PC-9 (cell line): ENCODE data around the gene TNIK. TPM values are rescaled to one million over a fixed set of nuclear protein-coding genes. Genes with fewer than 3 reads are reported as not detected.

Source experiments
- BruUV-seq: library from RNA; stranded (reverse); fragments of 400-500 nt; replicated peaks from 2 replicates; lab custom pipeline; 2021; lab: Mats Ljungman, UMichigan
- CTCF ChIA-PET: fragments of 300-600 bp; sonication (Branson Sonifier 250); formaldehyde crosslinking; loops from one replicate; lab custom pipeline; 2022; ENCODE audit warnings: antibody characterized with exemption; lab: Charles Lee
- POLR2A ChIA-PET: fragments of 300-600 bp; sonication (Branson Sonifier 250); formaldehyde crosslinking; loops from one replicate; lab custom pipeline; 2022; ENCODE audit warnings: antibody characterized with exemption; ENCODE audit not compliant: unreplicated experiment; lab: Charles Lee
- DNase-seq, 2 experiments: peaks; one replicate each; pipeline versions ENCODE4 v3.0.0 to v3.0.0-alpha.2; 2015 to 2022; ENCODE audit warnings: mixed read lengths in 1 of 2
- H2AFZ ChIP-seq: fragments of 200-600 bp; sonication (generic); 2 replicates; pipeline ENCODE4 v1.8.1; 2017; ENCODE audit warnings: antibody characterized with exemption
- H3F3A ChIP-seq: fragments of 200-600 bp; sonication (generic); 2 replicates; pipeline ENCODE4 v1.8.1; 2017; ENCODE audit warnings: antibody characterized with exemption, mild to moderate bottlenecking, low read depth; ENCODE audit not compliant: insufficient read depth
- H3K27ac ChIP-seq: fragments of 200-600 bp; sonication (generic); 2 replicates; pipeline ENCODE4 v1.6.1; 2016; ENCODE audit warnings: mixed run types
- H3K27me3 ChIP-seq: fragments of 200-600 bp; sonication (generic); 2 replicates; pipeline ENCODE4 v1.6.1; 2016; ENCODE audit warnings: low read depth, mixed run types; ENCODE audit not compliant: insufficient read depth
- H3K36me3 ChIP-seq: fragments of 200-600 bp; sonication (generic); 2 replicates; pipeline ENCODE4 v1.6.1; 2016; ENCODE audit warnings: low read depth, mixed run types
- H3K4me1 ChIP-seq: fragments of 200-600 bp; sonication (generic); replicated peaks from 2 replicates; pipeline ENCODE4 v1.6.1; 2016; ENCODE audit warnings: mixed run types; ENCODE audit not compliant: insufficient read depth
- H3K4me2 ChIP-seq: fragments of 200-600 bp; sonication (generic); 2 replicates; pipeline ENCODE4 v1.6.1; 2017; ENCODE audit warnings: mixed run types
- H3K4me3 ChIP-seq: fragments of 200-600 bp; sonication (generic); 2 replicates; pipeline ENCODE4 v1.6.1; 2016; ENCODE audit warnings: mixed run types
- H3K79me2 ChIP-seq: fragments of 200-600 bp; sonication (generic); 2 replicates; pipeline ENCODE4 v1.6.1; 2017; ENCODE audit warnings: low read depth, mixed run types
- H3K9me2 ChIP-seq: fragments of 200-600 bp; sonication (generic); 2 replicates; pipeline ENCODE4 v1.8.1; 2017; ENCODE audit warnings: mild to moderate bottlenecking; ENCODE audit not compliant: insufficient read depth
- H3K9me3 ChIP-seq: fragments of 200-600 bp; sonication (generic); 2 replicates; pipeline ENCODE4 v1.8.1; 2016; ENCODE audit warnings: low read depth; ENCODE audit not compliant: insufficient read depth
- H4K20me1 ChIP-seq: fragments of 200-600 bp; sonication (generic); 2 replicates; pipeline ENCODE4 v1.8.1; 2017; ENCODE audit not compliant: insufficient read depth
- EZH2 ChIP-seq: fragments of 200-600 bp; sonication (generic); IDR thresholded peaks from 2 replicates; pipeline ENCODE4 v1.8.0; 2017; ENCODE audit warnings: antibody characterized with exemption, low read depth
- intact Hi-C: fragments of 100-400 bp; cut with micrococcal nuclease; formaldehyde crosslinking; loops from one replicate; pipeline ENCODE4 v1.10.0; 2022; ENCODE audit not compliant: unreplicated experiment
- total RNA-seq: library from RNA; stranded (reverse); gene quantifications from 2 replicates; pipeline ENCODE4 v1.2.3, GENCODE V29; 2021
- TF ChIP-seq, protein P1 (sequence below): fragments of 200-600 bp; sonication (generic); conservative IDR thresholded peaks from 2 replicates; pipeline ENCODE4 v1.6.1; 2017; ENCODE audit warnings: mixed run types, antibody characterized with exemption, mild to moderate bottlenecking, moderate library complexity

Gene TNIK
- total RNA-seq, 1 experiment from 2014 or later, result 30.7 TPM

DNA sequence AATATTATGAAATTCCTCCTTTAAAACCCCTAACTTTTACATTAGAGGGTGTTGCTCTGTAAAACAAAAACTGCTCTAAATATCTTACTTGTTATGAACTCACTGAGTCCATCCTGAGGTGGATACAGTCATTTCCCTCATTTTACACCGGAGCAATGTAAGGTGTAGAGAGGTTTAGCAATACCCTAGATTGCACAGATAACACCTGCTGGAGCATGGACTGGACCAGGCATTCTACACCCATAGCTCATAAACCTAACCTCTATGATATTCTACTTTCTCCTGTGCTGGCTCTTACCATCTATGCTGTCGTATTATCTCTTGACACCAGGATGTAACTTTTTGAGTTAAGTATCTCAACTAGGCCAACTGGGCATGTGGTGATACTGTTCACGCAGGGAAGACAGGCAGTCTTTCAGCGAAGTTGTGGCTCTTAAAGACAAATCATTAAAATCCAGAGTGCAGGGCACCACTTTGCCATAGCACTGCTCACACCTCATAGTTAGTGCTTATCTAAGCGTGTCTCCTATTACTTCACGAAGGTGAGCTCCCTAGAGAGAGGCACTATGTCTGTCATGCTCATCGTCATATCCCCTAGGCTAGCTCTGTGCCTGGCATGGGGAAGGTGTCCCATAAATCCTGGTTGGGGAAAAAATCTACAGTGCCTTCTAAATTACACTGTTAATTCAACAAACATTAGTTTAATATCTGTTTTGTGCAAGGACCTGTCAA is 333.6 kb downstream of the TNIK start:
- Histone ChIP-seq H3K27me3 (no peaks in the 10 kb centered on the region), H3K36me3 (peaks cover 29% of the 10 kb centered on the region), H3K79me2 (no peaks in the 10 kb centered on the region), H3K9me3 (no peaks in the 10 kb centered on the region), H3F3A (no peaks in the 10 kb centered on the region), H3K9me2 (no peaks in the 10 kb centered on the region), H3K27ac (no peak overlapping the region), H2AFZ (no peak overlapping the region), H3K4me1 (no peaks in the 10 kb centered on the region), H3K4me2 (no peak overlapping the region), H4K20me1 (no peaks in the 10 kb centered on the region), H3K4me3 (no peak overlapping the region)
- TF ChIP-seq, protein P1, sequence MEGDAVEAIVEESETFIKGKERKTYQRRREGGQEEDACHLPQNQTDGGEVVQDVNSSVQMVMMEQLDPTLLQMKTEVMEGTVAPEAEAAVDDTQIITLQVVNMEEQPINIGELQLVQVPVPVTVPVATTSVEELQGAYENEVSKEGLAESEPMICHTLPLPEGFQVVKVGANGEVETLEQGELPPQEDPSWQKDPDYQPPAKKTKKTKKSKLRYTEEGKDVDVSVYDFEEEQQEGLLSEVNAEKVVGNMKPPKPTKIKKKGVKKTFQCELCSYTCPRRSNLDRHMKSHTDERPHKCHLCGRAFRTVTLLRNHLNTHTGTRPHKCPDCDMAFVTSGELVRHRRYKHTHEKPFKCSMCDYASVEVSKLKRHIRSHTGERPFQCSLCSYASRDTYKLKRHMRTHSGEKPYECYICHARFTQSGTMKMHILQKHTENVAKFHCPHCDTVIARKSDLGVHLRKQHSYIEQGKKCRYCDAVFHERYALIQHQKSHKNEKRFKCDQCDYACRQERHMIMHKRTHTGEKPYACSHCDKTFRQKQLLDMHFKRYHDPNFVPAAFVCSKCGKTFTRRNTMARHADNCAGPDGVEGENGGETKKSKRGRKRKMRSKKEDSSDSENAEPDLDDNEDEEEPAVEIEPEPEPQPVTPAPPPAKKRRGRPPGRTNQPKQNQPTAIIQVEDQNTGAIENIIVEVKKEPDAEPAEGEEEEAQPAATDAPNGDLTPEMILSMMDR, result no peak
- no peak for TF ChIP-seq EZH2
- intact Hi-C loops, result no loop called here
- no TSS peak for BruUV-seq
- DNase-seq, result no peak
- POLR2A ChIA-PET, result no interaction called here
- CTCF ChIA-PET, result interaction anchor here (0.5 kb wide), 1 partner anchor 585 kb away, joined by 7 read pairs; no protein-coding TSS in a partner anchor

DNA sequence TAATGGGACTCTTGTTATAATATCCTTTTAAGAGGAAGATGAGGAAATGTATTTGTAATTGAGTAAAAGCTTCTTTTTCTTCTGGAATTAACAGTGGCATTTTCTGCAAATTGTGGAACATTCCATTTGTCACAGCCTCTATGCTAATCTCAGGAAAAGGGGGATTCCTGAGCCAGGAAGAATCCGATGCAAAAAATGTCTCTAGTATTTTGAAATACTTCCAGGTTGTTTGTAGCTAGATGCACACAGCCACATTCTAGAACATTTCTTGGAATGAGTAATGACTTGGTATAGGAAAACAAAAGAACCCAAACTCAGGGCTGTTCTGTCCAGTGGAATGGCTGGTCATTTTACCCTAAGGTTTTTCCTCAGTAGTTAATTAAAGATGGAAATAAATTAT is 335.2 kb downstream of the TNIK start:
- BruUV-seq, result no TSS peak
- Histone ChIP-seq H2AFZ (no peak overlapping the region), H4K20me1 (no peaks in the 10 kb centered on the region), H3K9me2 (no peaks in the 10 kb centered on the region), H3K27me3 (no peaks in the 10 kb centered on the region), H3K9me3 (no peaks in the 10 kb centered on the region), H3K27ac (no peak overlapping the region), H3F3A (no peaks in the 10 kb centered on the region), H3K36me3 (peaks cover 29% of the 10 kb centered on the region), H3K79me2 (no peaks in the 10 kb centered on the region), H3K4me1 (no peaks in the 10 kb centered on the region), H3K4me2 (no peak overlapping the region), H3K4me3 (no peak overlapping the region)
- intact Hi-C loops, result no loop called here
- POLR2A ChIA-PET, result no interaction called here
- CTCF ChIA-PET, result no interaction called here
- TF ChIP-seq EZH2, result no peak
- TF ChIP-seq, protein P1, result no peak
- DNase-seq, result no peak

DNA sequence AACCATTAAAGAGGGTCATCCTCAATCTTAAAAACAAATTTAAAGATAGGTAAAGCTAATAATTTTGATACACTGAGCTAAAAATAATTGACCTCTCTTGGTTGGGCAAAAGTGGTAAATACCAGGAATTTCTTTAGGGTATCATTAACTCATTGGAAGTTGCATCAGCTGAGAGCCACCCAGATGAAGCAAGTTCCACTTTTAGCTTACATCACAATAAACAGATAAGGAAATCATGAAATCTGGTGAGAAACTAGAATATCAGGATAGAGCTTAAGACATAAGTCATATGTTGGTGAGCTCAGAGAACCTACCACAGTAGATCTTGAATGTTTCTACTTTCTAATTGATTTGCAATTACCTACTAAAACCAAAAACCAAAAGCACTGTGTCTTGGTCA is 336.3 kb downstream of the TNIK start:
- DNase-seq, result no peak
- no peak overlapping the region for H3K27ac ChIP-seq
- ChIA-PET POLR2A (no interaction called here), CTCF (interaction anchor here (0.6 kb wide), 1 partner anchor 414 kb away, joined by 12 read pairs; no protein-coding TSS in a partner anchor)
- H3K4me2 ChIP-seq, result no peak overlapping the region
- no peaks in the 10 kb centered on the region for H3K79me2 ChIP-seq
- BruUV-seq, result no TSS peak
- no peak overlapping the region for H3K4me3 ChIP-seq
- H3K27me3 ChIP-seq, result no peaks in the 10 kb centered on the region
- no peak overlapping the region for H2AFZ ChIP-seq
- H3K9me3 ChIP-seq, result no peaks in the 10 kb centered on the region
- H3K36me3 ChIP-seq, result peaks cover 26% of the 10 kb centered on the region
- intact Hi-C loops, result no loop called here
- H3K9me2 ChIP-seq, result no peaks in the 10 kb centered on the region
- H4K20me1 ChIP-seq, result no peaks in the 10 kb centered on the region
- H3K4me1 ChIP-seq, result no peaks in the 10 kb centered on the region
- H3F3A ChIP-seq, result no peaks in the 10 kb centered on the region
- TF ChIP-seq, protein P1, result no peak
- no peak for TF ChIP-seq EZH2
